ENCODE data around the gene MBOAT7. TPM values are rescaled to one million over a fixed set of nuclear protein-coding genes. Genes with fewer than 3 reads are reported as not detected.
A peak's percentile ranks its signal among the peaks of the same experiment; 100 is the strongest.

Gene MBOAT7
- total and polyA plus RNA-seq, 8 donors, result 48.1 to 102 (median 56.3) TPM

- intact Hi-C loops (cut with DNase I), result no loop called here
- no peak for TF ChIP-seq CTCF (IDR thresholded peaks at IDR 0.05)
- Histone ChIP-seq H3K36me3 (peaks cover 0 to 82% of the 10 kb centered on the region in 2 donors), H3K27ac (no peak overlapping the region), H3K27me3 (no peaks in the 10 kb centered on the region), H3K9me3 (no peaks in the 10 kb centered on the region), H3K4me1 (no peaks in the 10 kb centered on the region), H3K4me3 (no peak overlapping the region)
- ATAC-seq (no peak), DNase-seq (no peak)
These were observed 59.8 kb downstream of the MBOAT7 start for GRCh38 chr19:54129617-54129996.

DNA sequence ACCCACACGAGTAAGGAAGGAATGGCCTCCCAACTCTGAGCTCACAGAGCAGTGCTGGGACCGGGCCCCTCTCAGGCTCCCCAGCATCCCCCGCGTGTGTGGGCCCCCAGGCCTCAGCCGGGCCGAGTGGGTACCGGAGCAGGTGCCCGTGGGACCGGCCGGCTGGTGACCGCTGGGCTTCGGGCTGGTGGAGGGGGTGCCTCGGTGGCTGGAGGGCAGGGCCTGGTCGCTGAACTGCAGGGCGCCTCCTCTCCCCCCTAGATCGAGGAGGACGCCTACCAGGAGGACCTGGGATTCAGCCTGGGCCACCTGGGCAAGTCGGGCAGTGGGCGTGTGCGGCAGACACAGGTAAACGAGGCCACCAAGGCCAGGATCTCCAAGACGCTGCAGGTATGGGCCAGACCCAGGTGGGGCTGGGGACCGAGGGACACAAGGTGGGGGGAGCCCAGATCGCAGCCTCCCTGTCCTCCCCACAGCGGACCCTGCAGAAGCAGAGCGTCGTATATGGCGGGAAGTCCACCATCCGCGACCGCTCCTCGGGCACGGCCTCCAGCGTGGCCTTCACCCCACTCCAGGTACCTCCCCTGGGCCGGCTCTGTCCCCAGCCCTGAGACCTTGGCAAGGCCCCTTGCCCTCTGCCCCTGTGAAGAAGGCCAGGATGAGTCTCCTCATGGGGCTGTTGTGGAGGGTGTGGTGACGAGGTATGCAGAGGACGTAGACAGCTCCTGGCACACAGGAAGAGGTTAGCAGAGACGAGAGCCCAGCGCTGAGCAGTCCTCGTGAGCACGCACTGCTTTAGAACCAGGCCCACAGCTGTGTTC, 60.4 kb downstream of the MBOAT7 start:
- no peak for TF ChIP-seq CTCF (IDR thresholded peaks at IDR 0.05)
- no peaks in the 10 kb centered on the region for H3K27me3 ChIP-seq
- no peaks in the 10 kb centered on the region for H3K9me3 ChIP-seq
- no peak overlapping the region for H3K27ac ChIP-seq
- H3K36me3 ChIP-seq, result peaks cover 0 to 88% of the 10 kb centered on the region in 2 donors
- ATAC-seq, result no peak
- peak in 1 of 4 donors; percentile 37 for DNase-seq
- H3K4me3 ChIP-seq, result no peak overlapping the region
- intact Hi-C loops (cut with DNase I), result no loop called here
- no peaks in the 10 kb centered on the region for H3K4me1 ChIP-seq

DNA sequence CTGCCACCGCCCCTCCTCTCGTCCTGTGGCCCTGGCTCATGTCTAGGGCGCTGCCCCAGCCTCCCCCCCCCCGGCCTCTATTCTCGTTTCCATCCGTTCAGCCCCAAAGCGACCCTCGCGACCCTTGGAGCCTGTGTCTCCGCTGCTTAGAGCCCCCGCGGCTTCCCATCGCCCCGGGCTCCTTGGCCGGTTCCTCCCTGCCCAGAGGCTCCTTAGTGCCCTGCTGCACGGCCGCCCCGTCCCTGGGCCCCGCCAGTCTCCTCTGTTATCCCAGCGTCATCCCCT, 61.0 kb downstream of the MBOAT7 start:
- H3K4me3 ChIP-seq, result no peak overlapping the region
- no peak overlapping the region for H3K27ac ChIP-seq
- H3K4me1 ChIP-seq, result no peaks in the 10 kb centered on the region
- H3K27me3 ChIP-seq, result no peaks in the 10 kb centered on the region
- no peaks in the 10 kb centered on the region for H3K9me3 ChIP-seq
- no peak for TF ChIP-seq CTCF (IDR thresholded peaks at IDR 0.05)
- no peak for DNase-seq
- intact Hi-C loops (cut with DNase I), result no loop called here
- no peak for ATAC-seq
- H3K36me3 ChIP-seq, result peaks cover 0 to 94% of the 10 kb centered on the region in 2 donors

GRCh38 chr19:54127688-54128440, 61.5 kb downstream of the MBOAT7 start:
- H3K4me1 ChIP-seq, result no peaks in the 10 kb centered on the region
- intact Hi-C loops (cut with DNase I), result no loop called here
- no peaks in the 10 kb centered on the region for H3K27me3 ChIP-seq
- TF ChIP-seq CTCF (IDR thresholded peaks at IDR 0.05), result no peak
- no peak for ATAC-seq
- no peak overlapping the region for H3K4me3 ChIP-seq
- no peak for DNase-seq
- H3K27ac ChIP-seq, result no peak overlapping the region
- H3K9me3 ChIP-seq, result no peaks in the 10 kb centered on the region
- peaks cover 0 to 99% of the 10 kb centered on the region in 2 donors for H3K36me3 ChIP-seq

DNA sequence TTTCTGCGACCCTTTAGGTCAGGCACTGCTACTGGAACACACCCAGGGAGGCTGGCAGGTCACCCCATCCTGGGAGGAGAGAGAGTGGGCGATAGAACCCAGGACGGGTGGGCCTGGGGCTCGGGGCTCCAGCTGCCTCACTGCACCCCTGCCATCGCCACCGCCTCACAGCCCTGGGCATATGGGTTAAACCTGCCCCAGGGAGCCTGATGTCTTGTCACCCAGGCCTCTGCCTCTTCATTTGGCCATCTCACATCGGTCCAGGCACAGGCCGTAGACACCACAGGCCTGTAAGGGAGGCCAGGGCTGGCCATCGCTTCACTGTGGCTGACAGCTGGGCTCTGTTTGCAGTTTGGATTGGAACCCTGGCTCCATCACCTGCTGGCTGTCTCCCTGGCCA, 63.7 kb downstream of the MBOAT7 start:
- Histone ChIP-seq H3K36me3 (peaks cover 0 to 99% of the 10 kb centered on the region in 2 donors), H3K27me3 (no peaks in the 10 kb centered on the region), H3K9me3 (no peaks in the 10 kb centered on the region), H3K4me3 (no peak overlapping the region), H3K4me1 (no peaks in the 10 kb centered on the region), H3K27ac (no peak overlapping the region)
- TF ChIP-seq CTCF (IDR thresholded peaks at IDR 0.05), result no peak
- intact Hi-C loops (cut with DNase I), result no loop called here
- no peak for ATAC-seq
- DNase-seq, result peak in 1 of 4 donors; percentile 55

Data from left lung (tissue), 10 donors.